HCT116 (cell line): ENCODE results near the gene FGGY.

ENCODE experiments used
- CBX3 ChIP-seq: IDR thresholded peaks from 2 replicates; pipeline ENCODE4 v1.6.1; 2012; ENCODE audit warnings: low read depth
- CTCF ChIP-seq, 3 experiments: fragments of 200-600 bp in 1 of 3; sonication (generic) in 1 of 3; IDR thresholded peaks in 2 of 3; conservative IDR thresholded peaks in 1 of 3; 2 replicates each; pipeline ENCODE4 v1.5.1; 2012 to 2017; ENCODE audit warnings: low read depth in 2 of 3, low read length in 2 of 3, antibody characterized with exemption in 1 of 3, borderline replicate concordance in 1 of 3, control low read depth in 1 of 3, mild to moderate bottlenecking in 1 of 3, mixed read lengths in 1 of 3, mixed run types in 1 of 3, moderate library complexity in 1 of 3; ENCODE audit not compliant: insufficient read depth in 1 of 3
- EGR1 ChIP-seq: IDR thresholded peaks from 2 replicates; pipeline ENCODE4 v1.6.1; 2012; ENCODE audit warnings: low read depth
- EZH2 ChIP-seq: fragments of 200-600 bp; sonication (generic); IDR thresholded peaks from 2 replicates; pipeline ENCODE4 v1.6.1; 2017; ENCODE audit warnings: antibody characterized with exemption, mixed run types
- EZH2phosphoT487 ChIP-seq: fragments of 200-600 bp; IDR thresholded peaks from 2 replicates; pipeline ENCODE4 v1.6.1; 2018; ENCODE audit warnings: antibody characterized with exemption, borderline replicate concordance
- JUND ChIP-seq: IDR thresholded peaks from 2 replicates; pipeline ENCODE4 v1.6.1; 2012
- POLR2A ChIP-seq: IDR thresholded peaks from 2 replicates; pipeline ENCODE4 v1.7.0; 2011; ENCODE audit warnings: borderline replicate concordance; ENCODE audit not compliant: insufficient read depth, insufficient read length; ENCODE audit errors: extremely low read depth
- POLR2AphosphoS5 ChIP-seq: IDR thresholded peaks from 2 replicates; pipeline ENCODE4 v1.6.1; 2011; ENCODE audit warnings: mild to moderate bottlenecking, low read depth, low read length, moderate library complexity
- RAD21 ChIP-seq: IDR thresholded peaks from 2 replicates; pipeline ENCODE4 v1.6.1; 2012; ENCODE audit warnings: low read depth, mild to moderate bottlenecking
- SP1 ChIP-seq: IDR thresholded peaks from 2 replicates; pipeline ENCODE4 v1.6.1; 2012; ENCODE audit warnings: low read depth
- ZBTB33 ChIP-seq: IDR thresholded peaks from 2 replicates; pipeline ENCODE4 v1.6.1; 2011; ENCODE audit warnings: mild to moderate bottlenecking, low read length, moderate library complexity; ENCODE audit not compliant: insufficient replicate concordance; ENCODE audit errors: extremely low read depth
- ZFX ChIP-seq: fragments of 450-650 bp; IDR thresholded peaks from 2 replicates; pipeline ENCODE4 v1.6.1; 2017

GRCh38 chr1:59743324-59744091 lies 446.6 kb downstream of the FGGY start:
- no peak for TF ChIP-seq EGR1
- no peak for TF ChIP-seq CTCF (IDR thresholded peaks at IDR 0.05 in 2 of 3, conservative IDR thresholded peaks at IDR 0.05 in 1 of 3; ENCODE audit: borderline replicate concordance in 1 of 3, insufficient read depth in 1 of 3, low read depth in 2 of 3, low read length in 2 of 3)
- TF ChIP-seq POLR2AphosphoS5 = no peak
- no peak for TF ChIP-seq CBX3
- TF ChIP-seq ZFX = no peak
- no peak for TF ChIP-seq JUND
- TF ChIP-seq ZBTB33 = no peak
- TF ChIP-seq POLR2A = no peak
- no peak for TF ChIP-seq EZH2phosphoT487
- TF ChIP-seq RAD21 = no peak
- no peak for TF ChIP-seq SP1
- no peak for TF ChIP-seq EZH2
